ENCODE data around the gene HEG1.

The HEG1 gene

DNA sequence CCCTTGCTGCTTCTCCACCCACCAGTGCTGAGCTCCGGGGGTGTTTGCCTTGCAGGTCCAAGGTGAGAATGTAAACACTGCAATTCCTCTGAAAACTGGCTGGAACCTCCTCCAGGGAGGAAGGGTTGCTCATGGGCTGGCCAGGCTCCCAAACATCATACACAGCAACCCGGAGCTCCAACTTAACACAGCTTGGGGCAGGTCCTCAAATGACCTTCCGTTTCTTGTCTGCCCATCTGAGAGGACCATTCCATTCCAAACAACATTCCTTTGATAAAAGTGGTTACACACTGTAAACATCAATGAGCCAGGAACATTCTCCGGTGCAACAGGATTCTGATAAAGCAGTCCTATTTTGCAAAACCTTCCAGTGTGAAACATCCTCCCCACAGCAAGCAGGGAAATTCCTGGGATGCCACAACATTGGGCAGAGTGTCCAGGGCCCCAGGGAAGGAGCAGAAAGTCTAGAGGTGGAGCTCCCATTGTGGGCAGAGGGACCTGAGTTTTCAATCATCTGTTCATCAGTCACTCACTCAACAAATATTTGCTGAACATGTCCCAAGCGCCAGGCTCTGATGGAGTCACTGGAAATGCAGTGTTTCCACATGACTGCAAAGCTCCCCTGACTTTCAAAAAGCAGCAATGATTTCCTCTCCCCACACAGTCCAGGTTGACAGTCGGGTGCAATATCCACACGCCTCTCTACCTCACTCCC, 7.3 kb upstream of the HEG1 start:
- TF ChIP-seq, protein P1, sequence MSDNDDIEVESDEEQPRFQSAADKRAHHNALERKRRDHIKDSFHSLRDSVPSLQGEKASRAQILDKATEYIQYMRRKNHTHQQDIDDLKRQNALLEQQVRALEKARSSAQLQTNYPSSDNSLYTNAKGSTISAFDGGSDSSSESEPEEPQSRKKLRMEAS (IDR thresholded peaks at IDR 0.05) = no peak
- TF ChIP-seq TEAD4 (IDR thresholded peaks at IDR 0.05) (peak; percentile 81), TAF1 (IDR thresholded peaks at IDR 0.05; ENCODE audit: low read depth) (no peak)

DNA sequence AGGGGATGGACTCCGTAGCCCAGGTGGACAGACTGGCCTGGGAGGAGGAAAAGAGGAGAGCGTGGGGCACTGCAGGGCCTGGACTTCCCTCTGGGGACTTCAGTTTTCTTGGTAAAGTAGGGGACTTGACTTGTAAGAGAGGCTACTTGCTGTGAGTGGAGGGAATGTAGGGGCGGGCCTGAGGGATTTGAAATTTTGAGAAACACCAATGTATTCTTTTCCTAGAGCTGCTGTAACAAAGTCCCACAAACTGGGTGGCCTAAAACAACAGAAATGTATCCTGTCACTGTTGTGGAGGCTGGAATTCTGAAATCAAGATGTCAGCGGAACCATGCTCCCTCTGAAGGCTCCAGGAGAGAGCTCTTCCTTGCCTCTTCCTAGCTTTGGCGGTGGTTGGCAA, 5.8 kb upstream of the HEG1 start:
- TF ChIP-seq TAF1 (IDR thresholded peaks at IDR 0.05; ENCODE audit: low read depth) = no peak
- no peak for TF ChIP-seq NFIC (IDR thresholded peaks at IDR 0.05)
- no peak for TF ChIP-seq EP300 (IDR thresholded peaks at IDR 0.05; ENCODE audit: borderline replicate concordance)
- TF ChIP-seq CEBPB (IDR thresholded peaks at IDR 0.05) = no peak
- TF ChIP-seq, protein P2, sequence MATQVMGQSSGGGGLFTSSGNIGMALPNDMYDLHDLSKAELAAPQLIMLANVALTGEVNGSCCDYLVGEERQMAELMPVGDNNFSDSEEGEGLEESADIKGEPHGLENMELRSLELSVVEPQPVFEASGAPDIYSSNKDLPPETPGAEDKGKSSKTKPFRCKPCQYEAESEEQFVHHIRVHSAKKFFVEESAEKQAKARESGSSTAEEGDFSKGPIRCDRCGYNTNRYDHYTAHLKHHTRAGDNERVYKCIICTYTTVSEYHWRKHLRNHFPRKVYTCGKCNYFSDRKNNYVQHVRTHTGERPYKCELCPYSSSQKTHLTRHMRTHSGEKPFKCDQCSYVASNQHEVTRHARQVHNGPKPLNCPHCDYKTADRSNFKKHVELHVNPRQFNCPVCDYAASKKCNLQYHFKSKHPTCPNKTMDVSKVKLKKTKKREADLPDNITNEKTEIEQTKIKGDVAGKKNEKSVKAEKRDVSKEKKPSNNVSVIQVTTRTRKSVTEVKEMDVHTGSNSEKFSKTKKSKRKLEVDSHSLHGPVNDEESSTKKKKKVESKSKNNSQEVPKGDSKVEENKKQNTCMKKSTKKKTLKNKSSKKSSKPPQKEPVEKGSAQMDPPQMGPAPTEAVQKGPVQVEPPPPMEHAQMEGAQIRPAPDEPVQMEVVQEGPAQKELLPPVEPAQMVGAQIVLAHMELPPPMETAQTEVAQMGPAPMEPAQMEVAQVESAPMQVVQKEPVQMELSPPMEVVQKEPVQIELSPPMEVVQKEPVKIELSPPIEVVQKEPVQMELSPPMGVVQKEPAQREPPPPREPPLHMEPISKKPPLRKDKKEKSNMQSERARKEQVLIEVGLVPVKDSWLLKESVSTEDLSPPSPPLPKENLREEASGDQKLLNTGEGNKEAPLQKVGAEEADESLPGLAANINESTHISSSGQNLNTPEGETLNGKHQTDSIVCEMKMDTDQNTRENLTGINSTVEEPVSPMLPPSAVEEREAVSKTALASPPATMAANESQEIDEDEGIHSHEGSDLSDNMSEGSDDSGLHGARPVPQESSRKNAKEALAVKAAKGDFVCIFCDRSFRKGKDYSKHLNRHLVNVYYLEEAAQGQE (IDR thresholded peaks at IDR 0.05; ENCODE audit: low read depth) = no peak

DNA sequence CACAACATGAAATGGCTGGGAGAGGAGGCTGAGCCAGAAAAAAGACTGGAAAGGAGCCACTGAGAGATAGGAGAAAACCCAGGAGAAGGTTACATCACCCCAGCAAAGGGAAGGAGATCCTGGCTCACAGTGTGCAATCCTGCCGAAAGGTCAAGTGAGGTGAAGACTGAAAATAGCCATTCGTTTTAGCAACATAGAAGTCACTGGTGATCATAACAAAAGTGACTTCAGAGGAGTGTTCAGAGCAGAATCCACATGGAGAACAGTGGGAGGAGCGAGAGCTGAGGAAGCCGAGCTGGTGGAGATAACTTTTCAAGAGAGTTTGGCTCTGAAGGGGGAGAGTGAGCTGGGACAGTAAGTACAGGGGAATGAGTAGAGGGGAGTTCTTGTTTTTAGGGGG, 5.4 kb upstream of the HEG1 start:
- TF ChIP-seq, protein P3, sequence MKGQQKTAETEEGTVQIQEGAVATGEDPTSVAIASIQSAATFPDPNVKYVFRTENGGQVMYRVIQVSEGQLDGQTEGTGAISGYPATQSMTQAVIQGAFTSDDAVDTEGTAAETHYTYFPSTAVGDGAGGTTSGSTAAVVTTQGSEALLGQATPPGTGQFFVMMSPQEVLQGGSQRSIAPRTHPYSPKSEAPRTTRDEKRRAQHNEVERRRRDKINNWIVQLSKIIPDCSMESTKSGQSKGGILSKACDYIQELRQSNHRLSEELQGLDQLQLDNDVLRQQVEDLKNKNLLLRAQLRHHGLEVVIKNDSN (IDR thresholded peaks at IDR 0.05) = no peak
- TF ChIP-seq EGR1 (IDR thresholded peaks at IDR 0.05) (no peak), TEAD4 (IDR thresholded peaks at IDR 0.05) (no peak), YY1 (IDR thresholded peaks at IDR 0.05; ENCODE audit: low read depth) (no peak), FOXM1 (IDR thresholded peaks at IDR 0.05; ENCODE audit: borderline replicate concordance, low read depth) (no peak), ZBTB7A (IDR thresholded peaks at IDR 0.05; ENCODE audit: low read depth) (no peak)
- TF ChIP-seq, protein P1 (IDR thresholded peaks at IDR 0.05) = no peak

DNA sequence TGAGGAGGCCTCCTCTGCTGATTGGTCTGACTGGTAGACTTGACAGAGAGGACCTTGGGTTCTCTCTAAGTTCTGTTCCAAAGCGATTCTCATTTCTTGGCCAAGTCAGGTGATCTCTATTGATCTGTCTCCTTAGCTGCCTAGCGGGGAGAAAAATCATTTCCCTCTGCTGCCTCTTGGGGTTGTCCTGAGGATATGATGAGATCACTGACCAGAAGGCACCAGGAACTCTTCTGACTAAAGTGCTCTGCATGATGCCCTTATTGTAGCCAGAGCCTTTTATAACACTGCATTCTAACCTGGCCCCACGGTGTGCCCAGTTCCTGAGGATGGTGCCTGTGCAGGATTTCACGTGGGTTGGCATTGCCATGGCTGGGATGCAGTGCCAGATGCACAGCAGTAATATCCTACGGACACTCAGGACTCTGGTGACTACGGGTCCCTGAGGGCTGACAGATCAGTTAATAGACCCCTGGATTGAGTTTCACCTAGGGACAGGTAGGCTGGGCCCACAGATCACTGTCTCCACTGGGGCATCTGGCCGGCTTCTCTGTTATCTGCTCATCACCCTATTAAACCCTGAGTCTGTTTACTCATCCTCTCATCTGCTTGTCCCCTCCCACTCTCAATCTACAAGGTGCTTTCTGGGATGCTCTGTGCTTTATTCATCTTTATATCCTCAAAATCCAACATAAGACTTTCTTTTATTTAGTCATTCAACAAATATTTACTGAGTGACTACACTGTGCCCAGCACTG, 3.9 kb upstream of the HEG1 start:
- TF ChIP-seq EGR1 (IDR thresholded peaks at IDR 0.05) (no peak), CREB1 (IDR thresholded peaks at IDR 0.05; ENCODE audit: low read depth) (no peak), CEBPB (IDR thresholded peaks at IDR 0.05) (no peak), FOXM1 (IDR thresholded peaks at IDR 0.05; ENCODE audit: borderline replicate concordance, low read depth) (no peak), TAF1 (IDR thresholded peaks at IDR 0.05; ENCODE audit: low read depth) (no peak), ZBTB7A (IDR thresholded peaks at IDR 0.05; ENCODE audit: low read depth) (no peak), EP300 (IDR thresholded peaks at IDR 0.05; ENCODE audit: borderline replicate concordance) (no peak), YY1 (IDR thresholded peaks at IDR 0.05; ENCODE audit: low read depth) (no peak), TCF12 (IDR thresholded peaks at IDR 0.05; ENCODE audit: low read depth) (no peak), NFIC (IDR thresholded peaks at IDR 0.05) (no peak), TEAD4 (IDR thresholded peaks at IDR 0.05) (no peak), RAD21 (IDR thresholded peaks at IDR 0.05; ENCODE audit: low read depth) (no peak)
- TF ChIP-seq, protein P2 (IDR thresholded peaks at IDR 0.05; ENCODE audit: low read depth) = no peak
- TF ChIP-seq, protein P3 (IDR thresholded peaks at IDR 0.05) = no peak
- TF ChIP-seq, protein P1 (IDR thresholded peaks at IDR 0.05) = no peak

DNA sequence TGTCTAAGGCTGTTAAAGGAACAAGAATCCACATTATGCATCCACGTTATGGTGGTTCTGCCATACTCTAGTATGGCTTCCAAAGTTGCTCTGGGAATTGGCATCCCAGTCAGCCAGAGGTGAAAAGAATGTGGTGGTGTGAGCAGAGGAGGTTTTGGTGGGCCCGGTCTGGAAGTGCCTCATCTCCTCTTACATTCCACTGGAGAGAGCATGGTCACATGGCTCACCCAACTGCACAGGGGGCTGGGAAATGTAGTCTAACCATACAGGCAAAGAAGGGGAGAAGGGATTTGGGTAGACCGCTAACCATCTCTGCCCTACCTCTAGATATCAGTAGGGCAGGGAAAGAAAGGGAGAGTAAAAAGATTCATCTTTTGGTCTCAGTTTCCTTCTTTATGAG, 3.2 kb upstream of the HEG1 start:
- no peak for TF ChIP-seq RAD21 (IDR thresholded peaks at IDR 0.05; ENCODE audit: low read depth)
- TF ChIP-seq, protein P3 (IDR thresholded peaks at IDR 0.05) = peak; percentile 67

DNA sequence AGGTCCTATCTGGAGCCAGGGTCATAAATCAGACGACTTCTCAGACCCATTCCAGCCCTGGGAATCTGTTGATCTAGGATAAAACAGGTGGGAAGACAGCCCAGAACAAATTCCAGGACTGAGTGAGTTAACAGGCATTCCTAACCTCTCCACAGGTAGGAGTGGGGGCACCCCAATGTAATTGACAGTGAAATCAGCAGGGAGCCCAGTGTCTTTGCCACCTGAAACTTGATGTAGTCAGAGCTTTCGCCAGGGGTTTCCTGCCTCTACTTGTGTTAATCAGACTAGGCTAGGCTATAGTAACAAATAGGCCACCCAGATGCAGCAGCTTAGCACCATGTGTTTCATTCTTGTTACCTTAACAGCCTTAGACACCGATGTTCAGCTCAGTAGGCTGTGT, 2.7 kb upstream of the HEG1 start:
- TF ChIP-seq EP300 (IDR thresholded peaks at IDR 0.05; ENCODE audit: borderline replicate concordance) = no peak
